ENCODE measurements around the gene ZNHIT3. TPM values are rescaled to one million over a fixed set of nuclear protein-coding genes. Genes with fewer than 3 reads are reported as not detected.

Gene ZNHIT3
- total RNA-seq, 1 donor from 2014 or later, result 43.9 TPM

DNA sequence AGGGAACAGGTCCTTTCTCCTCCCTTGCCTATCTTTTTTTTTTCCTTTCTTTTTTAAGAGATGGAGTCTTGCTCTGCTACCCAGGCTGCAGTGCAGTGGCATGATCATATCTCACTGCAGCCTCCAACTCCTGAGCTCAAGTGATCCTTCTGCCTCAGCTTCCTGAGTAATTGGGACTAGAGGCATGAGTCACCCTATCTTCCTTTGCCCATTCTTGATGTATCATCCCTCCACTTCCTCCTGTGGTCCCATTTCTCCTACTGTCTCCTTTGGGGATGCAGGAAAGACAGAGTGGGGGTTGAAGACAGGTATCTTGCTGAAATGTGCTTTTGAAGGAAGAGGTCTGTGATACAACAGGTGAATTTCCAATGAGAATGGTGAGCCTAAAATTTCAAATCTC is 42.6 kb downstream of the ZNHIT3 start:
- DNase-seq (ENCODE audit: low spot score, unreplicated experiment), result no peak
- no peaks in the 10 kb centered on the region for H3K9me3 Mint-ChIP-seq (ENCODE audit: low read depth)
- H3K27me3 Mint-ChIP-seq, result no peaks in the 10 kb centered on the region
- peaks cover 18% of the 10 kb centered on the region for H3K36me3 Mint-ChIP-seq (ENCODE audit: insufficient read depth)
- peaks cover 3% of the 10 kb centered on the region for H3K4me1 Mint-ChIP-seq (ENCODE audit: low read depth)
- TF ChIP-seq, protein P1, sequence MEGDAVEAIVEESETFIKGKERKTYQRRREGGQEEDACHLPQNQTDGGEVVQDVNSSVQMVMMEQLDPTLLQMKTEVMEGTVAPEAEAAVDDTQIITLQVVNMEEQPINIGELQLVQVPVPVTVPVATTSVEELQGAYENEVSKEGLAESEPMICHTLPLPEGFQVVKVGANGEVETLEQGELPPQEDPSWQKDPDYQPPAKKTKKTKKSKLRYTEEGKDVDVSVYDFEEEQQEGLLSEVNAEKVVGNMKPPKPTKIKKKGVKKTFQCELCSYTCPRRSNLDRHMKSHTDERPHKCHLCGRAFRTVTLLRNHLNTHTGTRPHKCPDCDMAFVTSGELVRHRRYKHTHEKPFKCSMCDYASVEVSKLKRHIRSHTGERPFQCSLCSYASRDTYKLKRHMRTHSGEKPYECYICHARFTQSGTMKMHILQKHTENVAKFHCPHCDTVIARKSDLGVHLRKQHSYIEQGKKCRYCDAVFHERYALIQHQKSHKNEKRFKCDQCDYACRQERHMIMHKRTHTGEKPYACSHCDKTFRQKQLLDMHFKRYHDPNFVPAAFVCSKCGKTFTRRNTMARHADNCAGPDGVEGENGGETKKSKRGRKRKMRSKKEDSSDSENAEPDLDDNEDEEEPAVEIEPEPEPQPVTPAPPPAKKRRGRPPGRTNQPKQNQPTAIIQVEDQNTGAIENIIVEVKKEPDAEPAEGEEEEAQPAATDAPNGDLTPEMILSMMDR (IDR thresholded peaks at IDR 0.05; ENCODE audit: unreplicated experiment), result no peak
- H3K27ac Mint-ChIP-seq, result no peak overlapping the region
- H3K4me3 Mint-ChIP-seq (ENCODE audit: low read depth), result no peak overlapping the region

DNA sequence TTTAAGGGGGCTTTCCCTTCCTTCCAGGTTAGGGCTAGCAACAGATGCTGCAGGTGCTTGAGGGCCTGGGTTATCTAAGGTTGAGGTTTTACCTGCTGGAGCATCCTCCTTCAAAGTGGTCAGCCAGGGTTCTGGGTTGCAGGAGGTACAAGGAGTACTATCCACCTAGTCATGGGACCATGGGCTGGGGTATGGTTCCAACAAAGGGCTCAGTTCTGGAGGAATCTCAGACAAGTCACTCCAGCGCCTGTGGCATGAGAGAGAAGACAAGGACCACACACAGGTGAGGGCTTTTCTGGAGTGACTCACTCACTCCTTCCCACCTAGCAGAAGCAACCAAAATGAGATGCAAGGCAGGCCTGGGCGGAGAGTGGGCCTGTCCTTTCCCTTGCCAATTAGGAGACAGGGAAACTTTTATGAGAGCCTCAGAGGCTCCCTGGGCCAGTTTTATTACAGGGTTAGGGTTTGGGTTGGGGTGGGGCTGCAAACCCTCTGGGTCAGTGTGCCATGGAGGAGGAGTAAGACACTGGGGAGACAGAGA is 46.0 kb downstream of the ZNHIT3 start:
- no peak overlapping the region for H3K27ac Mint-ChIP-seq
- H3K36me3 Mint-ChIP-seq (ENCODE audit: insufficient read depth), result peaks cover 12% of the 10 kb centered on the region
- H3K4me3 Mint-ChIP-seq (ENCODE audit: low read depth), result peak overlapping the region; percentile 33
- TF ChIP-seq, protein P1 (IDR thresholded peaks at IDR 0.05; ENCODE audit: unreplicated experiment), result no peak
- no peaks in the 10 kb centered on the region for H3K27me3 Mint-ChIP-seq
- H3K9me3 Mint-ChIP-seq (ENCODE audit: low read depth), result no peaks in the 10 kb centered on the region
- H3K4me1 Mint-ChIP-seq (ENCODE audit: low read depth), result peaks cover 3% of the 10 kb centered on the region
- DNase-seq (ENCODE audit: low spot score, unreplicated experiment), result no peak

DNA sequence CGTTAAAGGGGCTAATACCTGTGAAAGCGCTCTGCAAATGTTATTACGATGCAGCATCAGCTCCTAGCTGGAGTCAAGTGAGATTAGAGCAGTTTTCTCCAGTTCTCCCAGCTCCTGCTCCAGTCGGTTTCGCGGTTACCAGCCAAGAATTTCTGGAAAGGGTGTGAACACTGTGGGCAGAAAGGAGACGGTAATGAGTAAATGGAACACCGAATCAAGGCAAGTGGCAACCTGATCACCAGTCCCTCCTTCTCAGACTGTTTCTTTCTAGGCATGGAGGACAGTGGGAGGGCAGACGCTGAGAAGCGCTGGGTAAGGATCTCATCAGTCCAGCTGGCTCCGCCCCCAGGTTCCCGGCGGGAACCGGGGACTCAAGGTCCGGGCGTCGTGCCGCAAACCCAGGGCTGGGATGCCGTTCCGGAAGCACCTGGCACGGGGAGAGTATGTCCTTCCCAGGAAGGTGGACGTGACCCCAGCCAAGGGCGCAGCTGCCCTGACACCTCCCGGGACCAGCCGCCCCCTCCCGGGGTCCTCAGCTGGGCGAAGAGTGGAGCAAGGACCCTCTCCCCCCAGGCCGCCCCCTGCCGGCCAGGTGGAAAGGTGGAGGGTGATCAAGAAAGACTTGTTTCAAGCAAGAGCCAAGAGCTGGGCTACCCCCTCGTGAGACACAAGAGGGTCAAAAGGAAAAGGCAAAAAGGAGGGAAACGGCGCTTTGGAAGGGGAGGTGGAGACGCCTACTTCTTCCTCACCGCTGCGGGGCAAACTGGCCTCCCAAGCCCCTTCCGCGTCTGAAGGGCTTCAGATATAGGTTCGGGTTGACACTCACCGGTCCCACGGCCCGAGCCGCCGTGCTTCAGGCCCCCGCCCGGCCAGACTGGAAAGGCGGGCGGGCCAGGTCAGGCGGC is 47.7 kb downstream of the ZNHIT3 start:
- H3K4me3 Mint-ChIP-seq (ENCODE audit: low read depth), result peak overlapping the region; percentile 95
- TF ChIP-seq, protein P1 (IDR thresholded peaks at IDR 0.05; ENCODE audit: unreplicated experiment), result peak; percentile 86
- peak overlapping the region; percentile 98 for H3K27ac Mint-ChIP-seq
- no peaks in the 10 kb centered on the region for H3K9me3 Mint-ChIP-seq (ENCODE audit: low read depth)
- peaks cover 10% of the 10 kb centered on the region for H3K36me3 Mint-ChIP-seq (ENCODE audit: insufficient read depth)
- peaks cover 3% of the 10 kb centered on the region for H3K4me1 Mint-ChIP-seq (ENCODE audit: low read depth)
- no peaks in the 10 kb centered on the region for H3K27me3 Mint-ChIP-seq
- DNase-seq (ENCODE audit: low spot score, unreplicated experiment), result peak; percentile 60

DNA sequence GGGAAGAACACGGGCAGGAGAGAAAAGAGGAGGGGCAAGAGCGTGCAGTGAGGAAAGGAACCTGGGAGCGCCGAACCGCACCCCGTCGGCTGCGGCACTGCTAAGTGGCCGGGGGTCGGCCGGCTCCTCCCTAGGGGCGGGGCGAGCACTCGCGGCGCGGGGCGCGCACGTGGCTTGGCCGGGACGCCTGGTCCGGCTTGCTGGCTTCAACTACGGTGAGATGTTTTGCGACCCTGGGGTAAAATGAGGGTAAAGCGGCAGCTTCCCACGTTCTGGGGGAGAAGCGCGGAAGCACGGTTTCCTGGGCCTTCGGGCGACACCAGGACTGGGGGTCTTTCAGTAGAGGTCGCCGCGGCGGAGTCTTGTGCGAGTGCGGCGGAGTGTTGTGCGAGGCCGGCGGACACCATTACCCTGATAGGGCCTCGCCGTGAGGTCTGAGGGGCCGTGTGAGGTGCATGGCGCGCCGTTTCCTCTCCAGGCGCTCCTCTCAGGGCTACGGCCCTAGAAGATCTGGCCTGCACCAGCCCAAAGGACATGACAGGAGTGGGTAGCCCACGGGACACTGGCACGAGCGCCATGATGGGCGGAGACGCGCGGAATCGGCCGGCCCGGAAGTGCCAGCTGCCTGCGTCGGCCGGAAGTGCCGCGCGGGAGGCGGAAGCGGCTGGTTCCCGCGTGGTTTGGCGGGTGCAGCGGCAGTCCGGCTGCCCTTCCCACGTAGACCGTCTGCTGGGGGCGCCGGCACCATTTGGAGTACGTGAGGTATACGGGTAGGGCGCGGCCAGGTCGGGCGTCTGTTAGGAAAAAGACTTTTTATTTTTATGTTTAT is 48.6 kb downstream of the ZNHIT3 start, which contains the start of the genes MYO19 and PIGW:
Gene MYO19, minus strand, starts transcription at position 29 of the 829 bp plus-strand sequence. CDS start 2,330 bp downstream, outside the sequence.
Gene PIGW, plus strand, starts transcription at position 148 of the 829 bp plus-strand sequence. CDS start 2,115 bp downstream, outside the sequence.
- peak within 1 kb of the TSS; percentile 98 for H3K27ac Mint-ChIP-seq
- peak; percentile 77 for DNase-seq (ENCODE audit: low spot score, unreplicated experiment)
- peak within 1 kb of the TSS; percentile 95 for H3K4me3 Mint-ChIP-seq (ENCODE audit: low read depth)
- no peaks in the 10 kb centered on the region for H3K27me3 Mint-ChIP-seq
- peaks cover 11% of the 10 kb centered on the region for H3K36me3 Mint-ChIP-seq (ENCODE audit: insufficient read depth)
- TF ChIP-seq, protein P1 (IDR thresholded peaks at IDR 0.05; ENCODE audit: unreplicated experiment), result no peak
- peaks cover 3% of the 10 kb centered on the region for H3K4me1 Mint-ChIP-seq (ENCODE audit: low read depth)
- no peaks in the 10 kb centered on the region for H3K9me3 Mint-ChIP-seq (ENCODE audit: low read depth)

DNA sequence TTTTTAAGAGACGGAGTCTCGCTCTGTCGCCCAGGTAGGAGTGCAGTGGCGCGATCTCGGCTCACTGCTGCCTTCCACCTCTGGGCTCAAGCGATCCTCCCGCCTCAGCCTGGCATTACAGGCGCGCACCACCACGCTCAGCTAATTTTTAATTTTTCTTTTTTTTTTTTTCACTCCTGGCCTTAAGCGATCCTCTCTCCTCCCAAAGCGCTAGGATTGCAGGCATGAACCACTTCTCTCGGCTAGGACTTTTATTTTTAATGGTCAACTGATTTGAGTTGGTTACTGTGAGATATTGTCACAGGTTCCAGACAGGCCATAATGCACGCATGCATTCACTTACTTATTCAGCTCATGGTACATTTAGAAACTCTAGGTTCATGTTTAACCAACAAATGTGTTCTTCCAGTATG is 49.2 kb downstream of the ZNHIT3 start:
- Mint-ChIP-seq H3K9me3 (ENCODE audit: low read depth) (no peaks in the 10 kb centered on the region), H3K4me1 (ENCODE audit: low read depth) (peaks cover 3% of the 10 kb centered on the region), H3K36me3 (ENCODE audit: insufficient read depth) (peaks cover 11% of the 10 kb centered on the region), H3K27me3 (no peaks in the 10 kb centered on the region), H3K27ac (peak overlapping the region; percentile 98), H3K4me3 (ENCODE audit: low read depth) (peak overlapping the region; percentile 95)
- DNase-seq (ENCODE audit: low spot score, unreplicated experiment), result no peak
- TF ChIP-seq, protein P1 (IDR thresholded peaks at IDR 0.05; ENCODE audit: unreplicated experiment), result no peak

All from progenitor cell of endocrine pancreas (in vitro differentiated cells).